K562 (cell line): Measurements from ENCODE around the gene CYP46A1. TPM values are rescaled to one million over a fixed set of nuclear protein-coding genes. Genes with fewer than 3 reads are reported as not detected.

Experiments
- ARID2 ChIP-seq: fragments of 450-650 bp; IDR thresholded peaks from 2 replicates; pipeline ENCODE4 v1.6.1; 2017; ENCODE audit warnings: antibody characterized with exemption, mild to moderate bottlenecking
- CHD2 ChIP-seq: IDR thresholded peaks from 2 replicates; pipeline ENCODE4 v1.6.1; 2011; ENCODE audit warnings: low read depth, low read length
- E2F8 ChIP-seq: fragments of 450-650 bp; IDR thresholded peaks from 2 replicates; pipeline ENCODE4 v1.7.1; 2018; ENCODE audit warnings: mild to moderate bottlenecking, low read depth; ENCODE audit not compliant: partially characterized antibody
- ESRRA ChIP-seq: fragments of 450-650 bp; IDR thresholded peaks from 2 replicates; pipeline ENCODE4 v1.6.1; 2014; ENCODE audit warnings: low read depth, mild to moderate bottlenecking, moderate library complexity, borderline replicate concordance
- HDAC2 ChIP-seq: fragments of 450-650 bp; IDR thresholded peaks from 2 replicates; pipeline ENCODE4 v1.6.1; 2016; ENCODE audit warnings: mild to moderate bottlenecking
- MECOM ChIP-seq: fragments of 250-450 bp; sonication (Bioruptor Pico); IDR thresholded peaks from 2 replicates; pipeline ENCODE4 v1.8.0; 2022; ENCODE audit warnings: inconsistent platforms
- MTA2 ChIP-seq: fragments of 450-650 bp; IDR thresholded peaks from 2 replicates; pipeline ENCODE4 v1.6.1; 2016; ENCODE audit warnings: low read depth
- PCBP2 ChIP-seq: fragments of 200-400 bp; formaldehyde crosslinking; IDR thresholded peaks from 2 replicates; pipeline ENCODE4 v1.6.1; 2018; ENCODE audit warnings: low read length, low read depth, mild to moderate bottlenecking, moderate library complexity; ENCODE audit not compliant: poor library complexity, severe bottlenecking
- SMARCC2 ChIP-seq: fragments of 450-650 bp; IDR thresholded peaks from 2 replicates; pipeline ENCODE4 v1.6.1; 2017; ENCODE audit warnings: antibody characterized with exemption, moderate library complexity, mild to moderate bottlenecking, low read depth
- SPI1 ChIP-seq: IDR thresholded peaks from 2 replicates; pipeline ENCODE4 v1.6.1; 2011; ENCODE audit warnings: low read depth, low read length, control low read depth, borderline replicate concordance
- VEZF1 ChIP-seq: fragments of 200-800 bp; sonication (Bioruptor generic); IDR thresholded peaks from 2 replicates; pipeline ENCODE4 v1.6.1; 2017; ENCODE audit warnings: missing genetic modification characterization, missing compliant biosample characterization
- ZNF780A ChIP-seq: fragments of 250-450 bp; sonication (Bioruptor Pico); IDR thresholded peaks from 2 replicates; pipeline ENCODE4 v1.5.0; 2021; ENCODE audit warnings: mild to moderate bottlenecking
- polyA plus RNA-seq, 8 experiments: library from polyadenylated mRNA; depleted of rRNA in 4 of 8; stranded (reverse) in 5 of 8; unstranded in 3 of 8; fragments of >200 nt; fragmentation: Nextera tagmentation in 2 of 8; fragmentation: Illumina TruSeq in 1 of 8; extraction: Ambion mirVana in 2 of 8; extraction: Trizol in 1 of 8; gene quantifications; 2 replicates each; pipeline versions ENCODE4 v1.2.1 to v1.2.3, GENCODE V29; 2011 to 2014; ENCODE audit warnings: inconsistent platforms in 1 of 8, missing spikeins in 1 of 8
- total RNA-seq, 7 experiments: library from RNA; depleted of rRNA in 6 of 7; stranded (reverse); fragments of >200 nt in 6 of 7; fragmentation: Illumina TruSeq in 2 of 7; extraction: Trizol in 2 of 7; gene quantifications; 2 replicates each; pipeline versions ENCODE4 v1.2.1 to v1.2.3, GENCODE V29; 2011 to 2021; ENCODE audit warnings: low replicate concordance in 1 of 7

The CYP46A1 gene
- total and polyA plus RNA-seq, 9 of the 15 experiments (the other 6 are each of a cell fraction or from before 2014, with no cell fraction given) = not detected

- no peak for TF ChIP-seq CHD2
- no peak for TF ChIP-seq ARID2
- no peak for TF ChIP-seq VEZF1 (CRISPR knock-in tag)
- TF ChIP-seq HDAC2 = no peak
- TF ChIP-seq ESRRA = no peak
- TF ChIP-seq MTA2 = no peak
- TF ChIP-seq SPI1 = no peak
- TF ChIP-seq E2F8 = no peak
- no peak for TF ChIP-seq ZNF780A (CRISPR knock-in tag)
- no peak for TF ChIP-seq PCBP2
- no peak for TF ChIP-seq MECOM (CRISPR knock-in tag)
- TF ChIP-seq SMARCC2 = no peak
Observed at GRCh38 chr14:99698642-99699041, 14.5 kb downstream of the CYP46A1 start (continued).
